HepG2 (cell line): ENCODE measurements around the gene CUL9. TPM values are rescaled to one million over a fixed set of nuclear protein-coding genes. Genes with fewer than 3 reads are reported as not detected.

Experiments
- BRCA1 ChIP-seq: sonication (generic); formaldehyde crosslinking; IDR thresholded peaks from 2 replicates; pipeline ENCODE4 v1.4.0; 2020; ENCODE audit warnings: missing genetic modification reagents
- GFI1 ChIP-seq: sonication (generic); formaldehyde crosslinking; IDR thresholded peaks from 2 replicates; pipeline ENCODE4 v1.5.0; 2020; ENCODE audit warnings: missing genetic modification reagents, mild to moderate bottlenecking, borderline replicate concordance
- HOXA9 ChIP-seq: sonication (generic); formaldehyde crosslinking; IDR thresholded peaks from 2 replicates; pipeline ENCODE4 v1.8.1; 2022; ENCODE audit warnings: missing genetic modification reagents, mild to moderate bottlenecking, moderate library complexity, borderline replicate concordance
- MAZ ChIP-seq, 2 experiments: sonication (generic) in 1 of 2; formaldehyde crosslinking in 1 of 2; IDR thresholded peaks; 2 replicates each; pipeline versions ENCODE4 v1.5.0 to v1.6.1; 2012 to 2020; ENCODE audit warnings: low read depth in 2 of 2, mild to moderate bottlenecking in 2 of 2, borderline replicate concordance in 1 of 2, improper control_type of control experiment in 1 of 2, low read length in 1 of 2, missing genetic modification reagents in 1 of 2, moderate library complexity in 1 of 2
- MIER3 ChIP-seq: IDR thresholded peaks from 2 replicates; pipeline ENCODE4 v1.6.1; 2016; ENCODE audit warnings: missing compliant biosample characterization, borderline replicate concordance
- MXD1 ChIP-seq: sonication (generic); formaldehyde crosslinking; IDR thresholded peaks from 2 replicates; pipeline ENCODE4 v1.4.0; 2020; ENCODE audit warnings: mild to moderate bottlenecking, missing genetic modification reagents
- NONO ChIP-seq, 2 experiments: fragments of 450-650 bp in 1 of 2; sonication (generic) in 1 of 2; formaldehyde crosslinking in 1 of 2; IDR thresholded peaks in 1 of 2; conservative IDR thresholded peaks in 1 of 2; 2 replicates each; pipeline versions ENCODE4 v1.6.1 to v1.8.0; 2017 to 2022; ENCODE audit warnings: mild to moderate bottlenecking in 1 of 2, missing genetic modification reagents in 1 of 2, moderate library complexity in 1 of 2
- NR2C2 ChIP-seq: sonication (generic); formaldehyde crosslinking; IDR thresholded peaks from 2 replicates; pipeline ENCODE4 v1.4.0; 2020; ENCODE audit warnings: missing genetic modification reagents, mild to moderate bottlenecking, moderate library complexity, borderline replicate concordance
- PHB2 ChIP-seq: fragments of 450-650 bp; IDR thresholded peaks from 2 replicates; pipeline ENCODE4 v1.6.1; 2018; ENCODE audit not compliant: partially characterized antibody
- PLRG1 ChIP-seq: fragments of 450-650 bp; conservative IDR thresholded peaks from 2 replicates; pipeline ENCODE4 v1.6.1; 2016
- PTBP1 ChIP-seq: fragments of 200-400 bp; formaldehyde crosslinking; IDR thresholded peaks from 2 replicates; pipeline ENCODE4 v1.6.1; 2018; ENCODE audit warnings: low read length, low read depth; ENCODE audit not compliant: poor library complexity, severe bottlenecking
- RCOR2 ChIP-seq: IDR thresholded peaks from 2 replicates; pipeline ENCODE4 v1.6.1; 2016; ENCODE audit warnings: missing biosample characterization, missing genetic modification reagents
- REXO4 ChIP-seq: sonication (generic); formaldehyde crosslinking; IDR thresholded peaks from 2 replicates; pipeline ENCODE4 v1.8.0; 2022; ENCODE audit warnings: missing genetic modification reagents, mild to moderate bottlenecking, borderline replicate concordance
- SALL2 ChIP-seq: sonication (generic); formaldehyde crosslinking; IDR thresholded peaks from 2 replicates; pipeline ENCODE4 v1.8.1; 2023; ENCODE audit warnings: mild to moderate bottlenecking, missing genetic modification reagents, inconsistent platforms
- SIN3A ChIP-seq: IDR thresholded peaks from 2 replicates; pipeline ENCODE4 v1.6.1; 2011; ENCODE audit warnings: low read depth, mild to moderate bottlenecking, control low read depth, low read length, borderline replicate concordance
- TRIM24 ChIP-seq: sonication (generic); formaldehyde crosslinking; IDR thresholded peaks from 2 replicates; pipeline ENCODE4 v1.8.0; 2022; ENCODE audit warnings: mild to moderate bottlenecking, missing genetic modification reagents
- ZBTB20 ChIP-seq: sonication (generic); formaldehyde crosslinking; IDR thresholded peaks from 2 replicates; pipeline ENCODE4 v1.8.1; 2023; ENCODE audit warnings: missing genetic modification reagents, low read depth, mild to moderate bottlenecking, borderline replicate concordance
- ZBTB7B ChIP-seq: sonication (generic); formaldehyde crosslinking; IDR thresholded peaks from 2 replicates; pipeline ENCODE4 v1.4.0; 2020; ENCODE audit warnings: missing genetic modification reagents
- ZEB1 ChIP-seq: IDR thresholded peaks from 2 replicates; pipeline ENCODE4 v1.6.1; 2012; ENCODE audit warnings: mild to moderate bottlenecking, low read depth, inconsistent platforms; ENCODE audit not compliant: insufficient replicate concordance
- ZMAT3 ChIP-seq: sonication (generic); formaldehyde crosslinking; conservative IDR thresholded peaks from 2 replicates; pipeline ENCODE4 v1.7.0; 2021; ENCODE audit warnings: missing genetic modification reagents
- ZNF24 ChIP-seq: fragments of 450-650 bp; IDR thresholded peaks from 2 replicates; pipeline ENCODE4 v1.6.1; 2017; ENCODE audit warnings: antibody characterized with exemption, mild to moderate bottlenecking
- ZNF530 ChIP-seq: sonication (generic); formaldehyde crosslinking; IDR thresholded peaks from 2 replicates; pipeline ENCODE4 v1.5.0; 2020; ENCODE audit warnings: low read depth, mild to moderate bottlenecking, missing genetic modification reagents
- ZNF563 ChIP-seq: sonication (generic); formaldehyde crosslinking; IDR thresholded peaks from 2 replicates; pipeline ENCODE4 v1.8.0; 2022; ENCODE audit warnings: mild to moderate bottlenecking, moderate library complexity, missing genetic modification reagents
- ZSCAN21 ChIP-seq: sonication (generic); formaldehyde crosslinking; IDR thresholded peaks from 2 replicates; pipeline ENCODE4 v1.8.0; 2022; ENCODE audit warnings: mild to moderate bottlenecking, missing genetic modification reagents, moderate library complexity, borderline replicate concordance
- polyA plus RNA-seq, 8 experiments: library from polyadenylated mRNA; depleted of rRNA in 3 of 8; stranded (reverse) in 7 of 8; unstranded in 1 of 8; fragments of >200 nt; fragmentation: Illumina TruSeq in 4 of 8; extraction: Trizol in 4 of 8; gene quantifications; 2 replicates each; pipeline versions ENCODE4 v1.2.1 to v1.2.3, GENCODE V29; 2011 to 2016; ENCODE audit warnings: low read depth in 4 of 8, missing spikeins in 1 of 8, mixed read lengths in 1 of 8; ENCODE audit not compliant: insufficient read depth in 1 of 8
- total RNA-seq, 5 experiments: library from RNA; depleted of rRNA; stranded (reverse); fragments of >200 nt; fragmentation: Illumina TruSeq; extraction: Trizol; gene quantifications; 2 replicates each; pipeline ENCODE4 v1.2.3, GENCODE V29; 2016; ENCODE audit warnings: low read depth in 1 of 5
- TF ChIP-seq, protein P1 (sequence below): sonication (generic); formaldehyde crosslinking; IDR thresholded peaks from 2 replicates; pipeline ENCODE4 v1.4.0; 2020; ENCODE audit warnings: mild to moderate bottlenecking, low read depth, missing genetic modification reagents
- TF ChIP-seq, protein P2 (sequence below): sonication (generic); formaldehyde crosslinking; IDR thresholded peaks from 2 replicates; pipeline ENCODE4 v1.4.0; 2020; ENCODE audit warnings: missing genetic modification reagents

CUL9 gene
- total and polyA plus RNA-seq, 2 of the 13 experiments (the other 11 are each of a cell fraction or from before 2014, with no cell fraction given) = 11.4 to 13.7 TPM

- TF ChIP-seq MXD1 (no peak; the same call in 1 of the 2 replicates), NONO (IDR thresholded peaks at IDR 0.05) (no peak), NONO (CRISPR knock-in tag; conservative IDR thresholded peaks at IDR 0.05) (peak; percentile 87), ZNF563 (CRISPR knock-in tag) (peak; percentile 87; the same call in 1 of the 2 replicates), ZNF24 (no peak), PTBP1 (no peak), ZBTB20 (CRISPR knock-in tag) (no peak), NR2C2 (CRISPR knock-in tag) (no peak), PHB2 (no peak), ZEB1 (peak; percentile 69), TRIM24 (no peak), SIN3A (no peak; the same call in 1 of the 2 replicates), SALL2 (CRISPR knock-in tag) (peak; percentile 91), PLRG1 (no peak), REXO4 (CRISPR knock-in tag) (no peak), MAZ (IDR thresholded peaks at IDR 0.05; ENCODE audit: borderline replicate concordance, low read depth, low read length) (peak; percentile 87; the same call in 1 of the 2 replicates), MAZ (CRISPR knock-in tag; IDR thresholded peaks at IDR 0.05; ENCODE audit: low read depth) (peak; percentile 81; the same call in 1 of the 2 replicates), ZSCAN21 (CRISPR knock-in tag) (peak; percentile 83; the same call in 1 of the 2 replicates), RCOR2 (peak; percentile 58; the same call in 1 of the 2 replicates), BRCA1 (CRISPR knock-in tag) (no peak), ZMAT3 (CRISPR knock-in tag) (peak; percentile 81; the same call in 1 of the 2 replicates), GFI1 (CRISPR knock-in tag) (no peak), MIER3 (CRISPR knock-in tag) (no peak), HOXA9 (no peak), ZBTB7B (CRISPR knock-in tag) (peak; percentile 84; the same call in 1 of the 2 replicates), ZNF530 (CRISPR knock-in tag) (no peak)
- TF ChIP-seq, protein P1, sequence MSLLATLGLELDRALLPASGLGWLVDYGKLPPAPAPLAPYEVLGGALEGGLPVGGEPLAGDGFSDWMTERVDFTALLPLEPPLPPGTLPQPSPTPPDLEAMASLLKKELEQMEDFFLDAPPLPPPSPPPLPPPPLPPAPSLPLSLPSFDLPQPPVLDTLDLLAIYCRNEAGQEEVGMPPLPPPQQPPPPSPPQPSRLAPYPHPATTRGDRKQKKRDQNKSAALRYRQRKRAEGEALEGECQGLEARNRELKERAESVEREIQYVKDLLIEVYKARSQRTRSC (CRISPR knock-in tag) = no peak
- TF ChIP-seq, protein P2, sequence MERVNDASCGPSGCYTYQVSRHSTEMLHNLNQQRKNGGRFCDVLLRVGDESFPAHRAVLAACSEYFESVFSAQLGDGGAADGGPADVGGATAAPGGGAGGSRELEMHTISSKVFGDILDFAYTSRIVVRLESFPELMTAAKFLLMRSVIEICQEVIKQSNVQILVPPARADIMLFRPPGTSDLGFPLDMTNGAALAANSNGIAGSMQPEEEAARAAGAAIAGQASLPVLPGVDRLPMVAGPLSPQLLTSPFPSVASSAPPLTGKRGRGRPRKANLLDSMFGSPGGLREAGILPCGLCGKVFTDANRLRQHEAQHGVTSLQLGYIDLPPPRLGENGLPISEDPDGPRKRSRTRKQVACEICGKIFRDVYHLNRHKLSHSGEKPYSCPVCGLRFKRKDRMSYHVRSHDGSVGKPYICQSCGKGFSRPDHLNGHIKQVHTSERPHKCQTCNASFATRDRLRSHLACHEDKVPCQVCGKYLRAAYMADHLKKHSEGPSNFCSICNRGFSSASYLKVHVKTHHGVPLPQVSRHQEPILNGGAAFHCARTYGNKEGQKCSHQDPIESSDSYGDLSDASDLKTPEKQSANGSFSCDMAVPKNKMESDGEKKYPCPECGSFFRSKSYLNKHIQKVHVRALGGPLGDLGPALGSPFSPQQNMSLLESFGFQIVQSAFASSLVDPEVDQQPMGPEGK = peak; percentile 85
Measured at GRCh38 chr6:43143235-43144128, 38.5 kb upstream of the CUL9 start (continued).
